Psoas muscle (tissue), 8 donors: ENCODE data around the gene MTIF2. TPM values are rescaled to one million over a fixed set of nuclear protein-coding genes. Genes with fewer than 3 reads are reported as not detected.
A peak's percentile ranks its signal among the peaks of the same experiment; 100 is the strongest.

Source experiments
- ATAC-seq, 4 donors: fragments of 200-7000 bp; cut with Tn5 transposase; one replicate each; pipeline ENCODE4 v1.9.1; 2020; ENCODE audit warnings: moderate library complexity in 3 of 4, mild to moderate bottlenecking in 2 of 4
- DNase-seq, 2 donors: peaks; one replicate each; pipeline ENCODE4 v3.0.0-alpha.2; 2020
- H3K27ac ChIP-seq: fragments of 200-600 bp; one replicate; pipeline ENCODE4 v1.8.0; 2022
- H3K27me3 ChIP-seq, 3 donors: fragments of 200-600 bp in 1 of 3; one replicate each; pipeline versions ENCODE4 v1.6.1 to v1.8.0; 2013 to 2022; ENCODE audit warnings: low read length in 2 of 3, mild to moderate bottlenecking in 2 of 3, moderate library complexity in 1 of 3; ENCODE audit not compliant: insufficient read depth in 3 of 3
- H3K36me3 ChIP-seq, 2 donors: fragments of 200-600 bp in 1 of 2; one replicate each; pipeline versions ENCODE4 v1.6.1 to v1.8.0; 2013 to 2022; ENCODE audit warnings: low read depth in 1 of 2, mild to moderate bottlenecking in 1 of 2, moderate library complexity in 1 of 2; ENCODE audit not compliant: insufficient read depth in 1 of 2
- H3K4me1 ChIP-seq: fragments of 200-600 bp; one replicate; pipeline ENCODE4 v1.8.0; 2022
- H3K4me3 ChIP-seq: fragments of 200-600 bp; one replicate; pipeline ENCODE4 v1.8.0; 2022; ENCODE audit warnings: mild to moderate bottlenecking
- H3K9me3 ChIP-seq: fragments of 200-600 bp; one replicate; pipeline ENCODE4 v1.8.0; 2022
- WGBS, 3 donors: extraction: QIAGEN DNeasy Blood & Tissue Kit; methylation state at CpG; one replicate each; pipeline versions ENCODE4 v1.1.6 to v1.1.7; 2013; 5-methylcytosine and 5-hydroxymethylcytosine counted together
- intact Hi-C, 2 donors: fragments of 100-400 bp; cut with DNase I; formaldehyde crosslinking; loops; one replicate each; pipeline versions ENCODE4 v1.11.0 to v1.14.2; 2022
- polyA plus RNA-seq, 3 donors: library from polyadenylated mRNA; stranded (reverse); fragments of 200-250 nt; gene quantifications; one replicate each; pipeline ENCODE4 v1.2.3, GENCODE V29; 2013
- total RNA-seq, 4 donors: library from RNA; stranded (reverse); fragmentation: NEBNext Ultra II Directional in 2 of 4; extraction: Animal tissue kit (Norgen Biotek cat#: 25700) in 2 of 4; gene quantifications; one replicate each; pipeline versions ENCODE4 v1.2.1 to v1.2.4, GENCODE V29; 2021 to 2023
- TF ChIP-seq, protein P1 (sequence below): fragments of 200-600 bp; IDR thresholded peaks from one replicate; pipeline ENCODE4 v1.8.0; 2022; ENCODE audit warnings: antibody characterized with exemption
- donor health status: healthy with polysubstance abuse.
- donor health status: DM: no; HTN: no; CAD: no; lungs with moderate emphysema.
- donor health status: Bipolar disorder and iron deficiency.
- donor health status: healthy.
- donor health status: DM: yes; HTN: yes; CAD: no.
- donor health status: DM: no; HTN: no; CAD: no.
- donor health status: DM: no; HTN: no; CAD: no.
- donor health status: DM: yes; HTN: yes; CAD: no.

The MTIF2 gene
- total and polyA plus RNA-seq, 7 donors: 31.8 to 64.6 (median 39.5) TPM

DNA sequence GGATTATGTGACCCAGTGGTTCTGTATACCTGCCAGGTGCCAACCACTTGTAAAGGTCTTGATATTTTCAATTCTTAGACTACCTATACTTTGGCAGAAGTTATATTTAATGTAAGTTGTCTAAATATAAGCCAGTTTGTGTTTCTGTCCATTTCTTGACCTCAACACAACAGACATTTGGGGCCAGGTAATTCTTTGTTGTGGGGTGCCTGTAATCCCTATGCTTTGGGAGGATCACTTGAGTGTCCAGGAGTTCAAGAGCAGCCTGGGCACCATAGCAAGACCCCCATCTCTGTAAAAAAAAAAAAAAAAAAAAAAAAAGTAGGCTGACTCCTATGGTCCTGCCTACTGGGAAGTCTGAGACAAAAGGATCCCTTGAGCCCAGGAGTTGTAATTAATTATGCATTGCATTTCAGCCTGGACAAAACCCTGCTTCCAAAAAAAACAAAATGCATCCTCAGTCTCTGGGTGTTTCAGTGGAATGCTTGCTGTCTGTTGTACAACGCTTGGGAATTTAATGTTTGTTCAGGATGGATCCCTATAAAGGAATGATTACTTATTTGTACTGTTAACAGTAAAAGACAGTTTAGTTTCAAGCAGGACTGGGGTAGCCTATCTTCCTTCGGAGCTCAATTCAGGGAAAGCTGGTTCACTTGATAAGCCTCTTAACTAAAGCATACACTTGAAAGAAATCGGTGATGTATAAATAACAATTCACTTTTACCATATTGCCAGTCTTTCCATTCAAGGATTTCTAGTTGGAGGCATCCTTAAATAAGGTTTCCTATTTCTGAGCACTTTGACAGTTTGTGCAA, 33.1 kb downstream of the MTIF2 start:
- H3K27ac ChIP-seq: peak overlapping the region; percentile 14
- no peak overlapping the region for H3K4me3 ChIP-seq
- no peaks in the 10 kb centered on the region for H3K9me3 ChIP-seq
- 85 to 95% (median 88%) methylated on average over 3 of the region's 3 CpGs for WGBS, 3 donors
- H3K4me1 ChIP-seq: peaks cover 15% of the 10 kb centered on the region
- no peak for DNase-seq
- intact Hi-C loops: no loop called here
- no peak for ATAC-seq
- H3K36me3 ChIP-seq: peaks cover 12 to 75% of the 10 kb centered on the region in 2 donors
- TF ChIP-seq, protein P1, sequence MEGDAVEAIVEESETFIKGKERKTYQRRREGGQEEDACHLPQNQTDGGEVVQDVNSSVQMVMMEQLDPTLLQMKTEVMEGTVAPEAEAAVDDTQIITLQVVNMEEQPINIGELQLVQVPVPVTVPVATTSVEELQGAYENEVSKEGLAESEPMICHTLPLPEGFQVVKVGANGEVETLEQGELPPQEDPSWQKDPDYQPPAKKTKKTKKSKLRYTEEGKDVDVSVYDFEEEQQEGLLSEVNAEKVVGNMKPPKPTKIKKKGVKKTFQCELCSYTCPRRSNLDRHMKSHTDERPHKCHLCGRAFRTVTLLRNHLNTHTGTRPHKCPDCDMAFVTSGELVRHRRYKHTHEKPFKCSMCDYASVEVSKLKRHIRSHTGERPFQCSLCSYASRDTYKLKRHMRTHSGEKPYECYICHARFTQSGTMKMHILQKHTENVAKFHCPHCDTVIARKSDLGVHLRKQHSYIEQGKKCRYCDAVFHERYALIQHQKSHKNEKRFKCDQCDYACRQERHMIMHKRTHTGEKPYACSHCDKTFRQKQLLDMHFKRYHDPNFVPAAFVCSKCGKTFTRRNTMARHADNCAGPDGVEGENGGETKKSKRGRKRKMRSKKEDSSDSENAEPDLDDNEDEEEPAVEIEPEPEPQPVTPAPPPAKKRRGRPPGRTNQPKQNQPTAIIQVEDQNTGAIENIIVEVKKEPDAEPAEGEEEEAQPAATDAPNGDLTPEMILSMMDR: no peak
- no peaks in the 10 kb centered on the region for H3K27me3 ChIP-seq

DNA sequence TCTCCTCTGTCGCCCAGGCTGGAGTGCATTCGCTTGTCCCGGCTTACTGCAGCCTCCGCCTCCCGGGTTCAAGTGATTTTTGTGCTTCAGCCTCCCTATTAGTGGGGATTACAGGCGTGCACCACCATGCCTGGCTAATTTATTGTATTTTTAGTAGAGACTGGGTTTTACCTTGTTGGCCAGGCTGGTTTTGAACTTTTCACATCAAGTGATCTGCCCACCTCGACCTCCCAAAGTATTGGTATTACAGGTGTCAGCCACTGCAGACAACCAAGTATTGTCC, 35.4 kb downstream of the MTIF2 start:
- ATAC-seq: no peak
- intact Hi-C loops: loop anchor here (2.0 to 5.0 kb wide), 2 partner anchors 34 to 35 kb away; partner anchors contain the start of gene MTIF2 (in 2 of the 2)
- Histone ChIP-seq H3K4me3 (peak overlapping the region; percentile 91), H3K27ac (peak overlapping the region; percentile 93), H3K27me3 (no peaks in the 10 kb centered on the region), H3K36me3 (peaks cover 12 to 52% of the 10 kb centered on the region in 2 donors), H3K9me3 (no peaks in the 10 kb centered on the region), H3K4me1 (peaks cover 15% of the 10 kb centered on the region)
- TF ChIP-seq, protein P1: no peak
- no peak for DNase-seq
- 77 to 81% (median 78%) methylated on average over 7 of the region's 7 CpGs for WGBS, 3 donors

DNA sequence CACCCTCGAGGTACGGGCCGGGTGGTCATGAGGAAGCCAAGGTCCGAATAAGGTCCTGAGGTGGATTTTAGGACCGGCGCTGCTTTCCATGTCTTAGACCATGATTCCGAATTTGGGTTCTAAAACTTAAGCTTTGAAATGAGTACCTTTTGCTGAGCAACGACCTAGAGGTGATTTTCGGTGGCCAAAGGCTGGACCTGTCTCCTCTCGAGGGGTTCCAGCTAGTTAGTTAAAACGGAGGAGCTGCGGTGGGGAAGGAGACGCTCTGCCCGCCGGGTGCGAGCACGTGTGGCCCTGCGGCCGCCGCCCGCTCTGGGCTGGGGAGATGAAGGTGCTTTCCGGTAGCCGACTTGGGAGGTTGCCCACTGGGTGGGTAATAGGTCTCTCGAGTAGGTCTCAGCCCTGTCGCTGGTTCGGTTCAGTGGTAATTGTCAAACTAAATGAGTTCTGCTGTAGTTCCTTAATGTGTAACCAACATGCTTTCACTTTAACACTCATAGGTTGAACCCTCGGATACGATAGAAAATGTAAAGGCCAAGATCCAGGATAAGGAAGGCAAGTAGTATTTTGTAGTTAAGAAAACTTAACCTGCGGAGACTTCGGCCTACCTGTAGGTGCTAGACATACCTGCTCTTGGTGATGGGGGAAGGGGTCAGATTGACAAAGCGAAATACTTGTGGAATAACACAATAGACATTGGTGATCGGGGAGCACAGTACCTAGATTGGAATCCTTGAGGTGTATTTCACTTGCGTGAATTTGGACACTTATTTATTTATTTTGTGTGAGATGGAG, 36.0 kb downstream of the MTIF2 start:
- TF ChIP-seq, protein P1: no peak
- ATAC-seq: peak; percentile 44 to 63 (median 46)
- H3K4me1 ChIP-seq: peaks cover 15% of the 10 kb centered on the region
- peak overlapping the region; percentile 91 for H3K4me3 ChIP-seq
- WGBS, 3 donors: 5 to 8% (median 7%) methylated on average over 33 of the region's 33 CpGs
- peak overlapping the region; percentile 93 for H3K27ac ChIP-seq
- peak; percentile 53 to 73 for DNase-seq
- intact Hi-C loops: loop anchor here (2.0 to 5.0 kb wide), 2 partner anchors 34 to 36 kb away; partner anchors contain the start of gene MTIF2 (in 2 of the 2)
- H3K27me3 ChIP-seq: no peaks in the 10 kb centered on the region
- peaks cover 12 to 47% of the 10 kb centered on the region in 2 donors for H3K36me3 ChIP-seq
- H3K9me3 ChIP-seq: no peaks in the 10 kb centered on the region

DNA sequence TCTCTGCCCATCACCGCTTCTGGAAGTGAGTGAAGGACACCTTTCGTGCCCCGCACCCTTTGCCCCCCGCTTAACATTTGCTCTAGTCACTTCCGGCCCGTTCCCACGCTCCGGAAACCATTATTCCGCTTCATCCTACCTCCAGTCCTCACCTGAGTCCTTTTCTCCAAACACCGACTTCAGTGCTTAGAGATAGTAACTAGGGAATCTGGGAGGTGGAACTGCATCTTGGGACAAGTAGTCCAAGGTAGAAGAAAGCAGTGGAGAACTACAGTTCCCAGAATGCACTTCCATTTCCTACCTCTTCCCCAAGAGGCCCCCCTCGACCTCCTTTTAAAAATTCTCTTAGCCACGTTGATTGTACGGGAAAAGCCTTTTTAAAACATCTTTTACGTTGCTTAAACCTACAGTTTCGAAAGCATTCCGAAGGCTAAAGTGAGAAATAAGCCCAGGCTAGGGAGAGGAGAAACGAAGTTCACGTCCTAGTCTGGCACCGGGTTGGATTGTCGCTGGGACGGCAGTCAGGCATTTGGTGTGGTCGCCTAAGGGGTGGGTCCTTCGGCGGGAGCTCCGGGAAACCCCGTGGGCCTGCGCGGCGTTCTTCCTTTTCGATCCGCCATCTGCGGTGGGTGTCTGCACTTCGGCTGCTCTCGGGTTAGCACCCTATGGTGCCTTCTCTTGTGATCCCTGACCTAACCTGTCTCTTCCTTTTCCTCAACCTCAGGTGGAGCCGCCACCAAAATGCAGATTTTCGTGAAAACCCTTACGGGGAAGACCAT, 36.8 kb downstream of the MTIF2 start, which contains the start of the genes CLHC1 and RPS27A:
TSS of gene CLHC1 (minus strand) at position 210 of the 779 bp plus-strand sequence. CDS start 9,882 bp downstream, outside the sequence.
TSS of gene RPS27A (plus strand) at position 605 of the 779 bp plus-strand sequence. CDS start at position 742, 137 bp downstream.
- ATAC-seq: peak; percentile 94 to 96 (median 95)
- 0% methylated on average over 37 of the region's 37 CpGs for WGBS, 3 donors
- peak; percentile 93 to 96 for DNase-seq
- TF ChIP-seq, protein P1: no peak
- Histone ChIP-seq H3K36me3 (peaks cover 12 to 40% of the 10 kb centered on the region in 2 donors), H3K27ac (peak within 1 kb of the TSS; percentile 93), H3K27me3 (no peaks in the 10 kb centered on the region), H3K9me3 (no peaks in the 10 kb centered on the region), H3K4me3 (peak within 1 kb of the TSS; percentile 91), H3K4me1 (peaks cover 15% of the 10 kb centered on the region)
- intact Hi-C loops: loop anchor here (2.0 to 5.0 kb wide), 2 partner anchors 35 to 37 kb away; partner anchors contain the start of gene MTIF2 (in 2 of the 2)
